Fibroblast of mammary gland (primary cell): ENCODE results near the gene SAP30.

Experiments
- DNase-seq: peaks from one replicate; pipeline ENCODE4 v3.0.0-alpha.2; 2010; ENCODE audit warnings: low read depth
- H3K4me3 ChIP-seq: 2 replicates; pipeline ENCODE4 v1.5.1; 2011; ENCODE audit warnings: low read depth, mild to moderate bottlenecking, low read length, moderate library complexity; ENCODE audit not compliant: control insufficient read depth
- CTCF ChIP-seq: conservative IDR thresholded peaks from 2 replicates; pipeline ENCODE4 v1.5.1; 2011; ENCODE audit warnings: low read depth, low read length, inconsistent platforms; ENCODE audit not compliant: control insufficient read depth, insufficient read depth

Gene SAP30

DNA sequence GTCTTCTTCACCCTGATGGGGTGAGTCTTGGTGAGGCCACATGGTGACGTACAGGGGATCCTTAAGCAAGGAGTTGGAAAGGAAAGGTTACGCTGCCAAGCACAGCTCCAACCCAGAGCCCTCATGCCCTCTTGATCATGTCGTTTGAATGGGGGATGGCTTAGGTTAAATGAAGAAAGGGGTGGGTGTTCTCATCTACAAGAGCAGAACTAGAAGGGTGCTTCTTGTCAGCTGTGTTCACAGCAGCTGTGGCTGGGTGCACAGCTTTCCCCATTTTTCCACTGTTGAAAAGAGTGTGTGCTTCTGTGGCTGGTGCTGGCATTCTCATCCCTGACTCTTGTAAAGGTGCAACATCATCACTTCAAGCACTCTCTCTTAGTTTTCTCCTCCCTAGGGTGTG, 43.7 kb downstream of the SAP30 start:
- no peak for TF ChIP-seq CTCF
- no peak for DNase-seq
- no peak overlapping the region for H3K4me3 ChIP-seq

- no peak overlapping the region for H3K4me3 ChIP-seq
- no peak for DNase-seq
- no peak for TF ChIP-seq CTCF
Measured at GRCh38 chr4:173415092-173415491, 44.3 kb downstream of the SAP30 start.

DNA sequence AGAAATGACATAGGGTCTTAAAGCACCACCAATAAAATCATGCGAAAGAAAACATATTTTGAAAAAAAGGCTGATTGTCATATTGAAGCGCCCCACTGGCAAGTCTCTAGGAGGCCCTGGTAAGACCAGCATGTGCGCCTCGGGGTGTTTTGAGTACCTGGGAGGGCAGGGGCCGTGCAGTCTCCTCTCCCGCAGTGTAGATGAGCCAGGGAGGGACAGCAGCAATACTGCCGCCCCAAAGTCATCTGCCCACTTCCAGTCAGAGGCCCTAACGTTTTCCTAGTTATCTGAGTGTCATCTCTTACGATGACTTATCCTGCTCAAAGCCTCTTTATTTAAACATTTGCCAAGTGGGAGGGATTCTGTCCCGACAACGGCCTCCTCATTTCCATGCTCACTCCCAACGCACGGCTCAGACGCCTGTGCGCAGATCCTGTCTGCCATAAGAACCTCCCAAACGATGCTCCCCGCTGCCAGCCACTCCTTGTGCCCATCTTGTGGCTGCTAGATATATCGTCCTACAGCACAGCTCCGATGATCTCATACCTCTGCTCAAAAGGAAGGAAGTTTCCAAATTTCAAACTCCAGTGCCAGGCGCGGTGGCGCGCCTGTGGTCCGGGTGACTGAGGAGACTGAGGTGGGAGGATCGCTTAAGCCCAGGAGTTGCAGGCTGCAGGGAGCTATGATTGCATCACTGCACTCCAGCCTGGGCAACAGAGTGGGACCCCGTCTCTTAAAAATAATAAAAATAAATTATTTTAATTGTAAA, 45.3 kb downstream of the SAP30 start:
- DNase-seq = no peak
- H3K4me3 ChIP-seq = no peak overlapping the region

GRCh38 chr4:173417833-173418232, 47.1 kb downstream of the SAP30 start:
- no peak for TF ChIP-seq CTCF
- DNase-seq = no peak
- H3K4me3 ChIP-seq = no peak overlapping the region

More for the DNA sequence above, 45.3 kb downstream of the SAP30 start:
- no peak for TF ChIP-seq CTCF

DNA sequence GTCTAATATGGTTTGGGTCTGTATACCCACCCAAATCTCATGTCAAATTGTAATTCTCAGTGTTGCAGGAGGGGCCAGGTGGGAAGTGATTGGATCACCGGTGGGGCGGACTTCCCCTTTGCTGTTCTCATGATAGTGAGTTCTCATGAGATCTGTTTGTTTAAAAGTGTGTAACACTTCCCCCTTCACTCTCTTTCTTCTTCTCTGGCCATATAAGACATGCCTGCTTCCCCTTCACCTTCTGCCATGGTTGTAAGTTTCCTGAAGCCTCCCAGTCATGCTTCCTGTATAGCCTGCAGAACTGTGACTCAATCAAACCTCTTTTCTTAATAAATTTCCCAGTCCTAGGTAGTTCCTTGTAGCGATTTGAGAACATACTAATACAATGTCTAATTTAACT, 47.9 kb downstream of the SAP30 start:
- no peak overlapping the region for H3K4me3 ChIP-seq
- no peak for TF ChIP-seq CTCF
- no peak for DNase-seq

DNA sequence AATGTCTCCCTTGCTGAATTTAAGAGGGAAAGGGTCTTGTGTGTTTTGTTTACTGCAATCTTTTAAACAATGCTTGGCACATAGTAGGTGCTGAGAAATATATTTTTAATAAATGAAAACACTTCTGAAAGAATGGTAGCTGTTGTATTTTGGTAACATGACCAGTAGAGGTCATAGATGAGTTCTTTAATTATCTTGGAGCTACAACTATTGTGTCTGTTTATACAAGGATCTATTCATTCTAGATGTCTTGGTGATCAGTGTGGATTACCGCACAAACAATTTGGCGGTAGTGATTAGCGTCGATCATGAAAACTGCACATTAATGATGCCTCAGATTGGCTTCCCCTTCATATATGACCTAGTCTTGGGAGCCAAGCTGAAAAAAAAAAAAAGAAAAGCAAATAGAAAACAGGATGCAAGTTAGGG, 49.6 kb downstream of the SAP30 start:
- DNase-seq = peak; percentile 62
- TF ChIP-seq CTCF = peak; percentile 52
- no peak overlapping the region for H3K4me3 ChIP-seq
